NCI-H146 treated with DMSO at 0.1 percent for 48 hours (cell line): ENCODE measurements around the gene OCA2.
A peak's percentile ranks its signal among the peaks of the same experiment; 100 is the strongest.
"Not testable (repeated sequence)": the region's sequence is repeated elsewhere in the genome, so short reads cannot be mapped to it uniquely, and the experiment has no call there.

ENCODE experiments used
- DNase-seq: peaks from one replicate; lab custom pipeline; 2025; ENCODE audit not compliant: unreplicated experiment; lab: John Stamatoyannopoulos, UW

Gene OCA2

GRCh38 chr15:27783678-27784077, 315.4 kb downstream of the OCA2 start:
- no peak for DNase-seq

- DNase-seq = no peak
Observed at GRCh38 chr15:27782125-27782524, 317.0 kb downstream of the OCA2 start.

- no peak for DNase-seq
Observed at GRCh38 chr15:27776501-27776900, 322.6 kb downstream of the OCA2 start.

- no peak for DNase-seq
Observed at GRCh38 chr15:27774638-27775037, 324.5 kb downstream of the OCA2 start.

- DNase-seq = no peak
Observed at GRCh38 chr15:27774191-27774590, 324.9 kb downstream of the OCA2 start.

- no peak for DNase-seq
Observed at GRCh38 chr15:27771892-27772291, 327.2 kb downstream of the OCA2 start.

- no peak for DNase-seq
Observed at GRCh38 chr15:27770769-27771554, 328.2 kb downstream of the OCA2 start.

GRCh38 chr15:27770086-27770607, 329.0 kb downstream of the OCA2 start:
- DNase-seq = no peak

- DNase-seq = no peak
Observed at GRCh38 chr15:27769652-27770051, 329.5 kb downstream of the OCA2 start.

- no peak for DNase-seq
Observed at GRCh38 chr15:27768732-27769475, 330.2 kb downstream of the OCA2 start.

- DNase-seq = no peak
Observed at GRCh38 chr15:27767918-27768640, 331.0 kb downstream of the OCA2 start.

GRCh38 chr15:27767430-27767829, 331.7 kb downstream of the OCA2 start:
- DNase-seq = not testable (repeated sequence)

GRCh38 chr15:27764339-27764738, 334.8 kb downstream of the OCA2 start:
- no peak for DNase-seq

GRCh38 chr15:27763514-27763913, 335.6 kb downstream of the OCA2 start:
- DNase-seq = no peak

GRCh38 chr15:27762471-27762870, 336.6 kb downstream of the OCA2 start:
- no peak for DNase-seq

- no peak for DNase-seq
Observed at GRCh38 chr15:27757052-27757451, 342.1 kb downstream of the OCA2 start.

- no peak for DNase-seq
Observed at GRCh38 chr15:27752691-27753090, 346.4 kb downstream of the OCA2 start.

- DNase-seq = no peak
Observed at GRCh38 chr15:27747997-27748396, 351.1 kb downstream of the OCA2 start.

GRCh38 chr15:27746401-27746955, 352.6 kb downstream of the OCA2 start:
- DNase-seq = no peak

- no peak for DNase-seq
Observed at GRCh38 chr15:27744641-27745040, 354.5 kb downstream of the OCA2 start.

- DNase-seq = peak; percentile 4
Observed at GRCh38 chr15:27743638-27744037, 355.5 kb downstream of the OCA2 start.
